Astrocyte (in vitro differentiated cells and primary cell): Measurements from ENCODE around the gene FTCD. TPM values are rescaled to one million over a fixed set of nuclear protein-coding genes. Genes with fewer than 3 reads are reported as not detected.

ENCODE experiments used
- DNase-seq: peaks from one replicate; pipeline ENCODE4 v3.0.0-alpha.2; 2010; ENCODE audit warnings: low read depth
- FAIRE-seq: peaks from 2 replicates; lab custom pipeline; 2011; peaks lifted over from hg19 to GRCh38; lab: Jason Lieb, UNC
- H2AFZ ChIP-seq: 2 replicates; pipeline ENCODE4 v1.6.0; 2012; ENCODE audit warnings: low read depth, low read length, inconsistent platforms
- H3K27ac ChIP-seq: 2 replicates; pipeline ENCODE4 v1.5.1; 2011; ENCODE audit warnings: low read depth, low read length, inconsistent platforms
- H3K27me3 ChIP-seq: 2 replicates; pipeline ENCODE4 v1.6.0; 2011; ENCODE audit warnings: low read length, inconsistent platforms; ENCODE audit not compliant: insufficient read depth
- H3K36me3 ChIP-seq: 2 replicates; pipeline ENCODE4 v1.5.1; 2011; ENCODE audit warnings: low read length, inconsistent platforms; ENCODE audit not compliant: insufficient read depth
- H3K4me1 ChIP-seq: 2 replicates; pipeline ENCODE4 v1.5.1; 2011; ENCODE audit warnings: low read length, inconsistent platforms; ENCODE audit not compliant: insufficient read depth
- H3K4me2 ChIP-seq: 2 replicates; pipeline ENCODE4 v1.6.0; 2012; ENCODE audit warnings: low read length, inconsistent platforms
- H3K4me3 ChIP-seq: 2 replicates; pipeline ENCODE4 v1.5.1; 2011; ENCODE audit warnings: low read depth, mild to moderate bottlenecking, low read length, inconsistent platforms; ENCODE audit not compliant: insufficient read depth
- H3K79me2 ChIP-seq: 2 replicates; pipeline ENCODE4 v1.6.0; 2012; ENCODE audit warnings: mild to moderate bottlenecking, low read length, inconsistent platforms; ENCODE audit not compliant: insufficient read depth
- H3K9ac ChIP-seq: 2 replicates; pipeline ENCODE4 v1.6.0; 2012; ENCODE audit warnings: mild to moderate bottlenecking, low read length, inconsistent platforms
- H3K9me3 ChIP-seq: 2 replicates; pipeline ENCODE4 v1.5.1; 2012; ENCODE audit warnings: low read depth, mild to moderate bottlenecking, low read length, inconsistent platforms; ENCODE audit not compliant: insufficient read depth
- H4K20me1 ChIP-seq: 2 replicates; pipeline ENCODE4 v1.6.0; 2012; ENCODE audit warnings: low read length, inconsistent platforms; ENCODE audit not compliant: insufficient read depth
- H3K27ac Mint-ChIP-seq: one replicate; pipeline ENCODE4 v1.8.0; 2021; ENCODE audit warnings: mild to moderate bottlenecking, mixed read lengths; ENCODE audit not compliant: unreplicated experiment
- H3K27me3 Mint-ChIP-seq: one replicate; pipeline ENCODE4 v1.8.0; 2021; ENCODE audit warnings: low read depth, mixed read lengths; ENCODE audit not compliant: unreplicated experiment
- H3K36me3 Mint-ChIP-seq: one replicate; pipeline ENCODE4 v1.8.0; 2021; ENCODE audit warnings: low read depth, mixed read lengths; ENCODE audit not compliant: unreplicated experiment
- H3K4me1 Mint-ChIP-seq: one replicate; pipeline ENCODE4 v1.8.0; 2021; ENCODE audit warnings: low read depth, mixed read lengths; ENCODE audit not compliant: unreplicated experiment
- H3K4me3 Mint-ChIP-seq: one replicate; pipeline ENCODE4 v1.8.0; 2021; ENCODE audit warnings: mild to moderate bottlenecking, moderate library complexity, mixed read lengths; ENCODE audit not compliant: unreplicated experiment
- H3K9me3 Mint-ChIP-seq: one replicate; pipeline ENCODE4 v1.8.0; 2021; ENCODE audit warnings: mild to moderate bottlenecking, mixed read lengths; ENCODE audit not compliant: unreplicated experiment
- EZH2 ChIP-seq: IDR thresholded peaks from 2 replicates; pipeline ENCODE4 v1.6.1; 2012; ENCODE audit warnings: mild to moderate bottlenecking, low read length, inconsistent platforms; ENCODE audit not compliant: insufficient read depth
- total RNA-seq: library from RNA; stranded (reverse); gene quantifications from 2 replicates; pipeline ENCODE4 v1.2.1, GENCODE V29; 2021
- TF ChIP-seq, protein P1 (sequence below): IDR thresholded peaks from 2 replicates; pipeline ENCODE4 v1.5.1; 2011; ENCODE audit warnings: low read depth, mild to moderate bottlenecking, inconsistent platforms, low read length, moderate library complexity; ENCODE audit not compliant: insufficient read depth

The FTCD gene
- total RNA-seq, 1 donor from 2014 or later, result 1.9 TPM

DNA sequence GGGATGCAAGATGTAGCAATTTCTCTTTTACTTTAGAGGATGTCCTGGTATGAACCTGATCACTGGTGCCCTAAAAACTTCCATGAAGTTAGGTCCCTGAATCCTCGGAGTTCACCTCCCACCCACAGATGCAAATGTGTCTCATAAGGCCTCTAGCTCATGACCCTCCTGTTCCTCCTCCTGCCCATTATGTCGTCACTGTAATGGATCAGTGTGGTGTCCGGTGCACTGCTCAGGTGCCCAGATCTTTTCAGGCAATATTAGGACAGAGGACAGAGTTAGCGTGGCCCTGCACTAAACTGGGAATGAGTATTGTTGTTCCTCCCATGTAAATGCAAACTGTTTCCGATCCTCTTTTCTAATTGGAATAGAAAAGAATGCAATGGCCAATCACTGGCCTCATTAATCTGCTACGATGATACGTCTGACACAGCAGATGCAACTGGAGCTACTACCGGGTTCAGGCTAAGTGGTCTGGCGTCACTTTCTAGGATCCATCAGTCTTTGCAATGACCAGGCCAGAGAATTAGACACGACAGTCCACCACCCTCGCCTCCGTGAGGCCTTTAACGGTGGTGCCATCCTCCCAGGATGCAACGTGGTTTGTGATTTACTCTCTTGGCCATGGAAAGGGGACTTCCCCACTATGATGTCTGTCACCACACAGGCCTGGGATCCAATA is 60.8 kb downstream of the FTCD start:
- Mint-ChIP-seq H3K4me3 (no peak overlapping the region), H3K9me3 (peaks cover 14% of the 10 kb centered on the region)
- H3K9me3 ChIP-seq, result peaks cover 3% of the 10 kb centered on the region

DNA sequence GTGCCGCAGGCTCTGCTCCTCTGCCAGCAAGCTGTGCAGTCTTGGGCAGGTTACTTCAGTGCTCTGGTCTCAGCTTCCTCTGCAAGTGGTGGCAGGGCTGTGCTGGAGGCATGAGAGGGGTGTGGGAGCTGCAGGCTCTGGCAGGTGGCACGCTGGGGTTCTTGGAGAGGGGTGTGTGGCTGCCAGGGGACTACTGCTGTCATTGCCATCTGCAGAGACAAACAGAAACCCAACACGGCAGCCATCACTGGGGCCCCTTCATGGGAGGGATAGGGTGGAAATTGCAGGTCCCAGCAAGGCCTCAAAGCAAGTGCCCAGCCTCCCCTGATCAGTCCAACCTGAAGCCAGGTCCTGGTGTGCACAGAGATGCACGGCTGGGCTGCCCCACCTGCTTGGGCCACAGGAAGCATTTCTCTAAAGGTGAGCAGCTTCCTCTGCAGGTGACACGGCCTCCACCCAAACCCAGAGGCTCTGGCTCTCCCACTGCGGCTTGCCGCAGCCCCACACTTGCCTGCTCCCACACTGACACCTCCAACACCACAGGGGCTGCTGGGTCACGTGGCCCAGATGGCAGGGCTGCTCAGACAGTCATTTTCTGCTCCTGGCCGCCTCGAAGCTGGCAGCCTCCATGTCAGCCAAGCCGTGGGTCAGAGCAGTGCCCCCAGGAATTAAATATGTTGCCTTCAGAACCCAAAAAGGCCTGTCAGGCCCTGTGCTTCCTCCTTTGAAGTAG is 61.5 kb downstream of the FTCD start:
- Histone ChIP-seq H3K9me3 (peaks cover 3% of the 10 kb centered on the region), H3K4me3 (no peak overlapping the region), H3K9ac (no peak overlapping the region), H3K27ac (no peak overlapping the region), H3K4me1 (peaks cover 24% of the 10 kb centered on the region), H2AFZ (no peak overlapping the region), H3K27me3 (no peaks in the 10 kb centered on the region), H3K79me2 (peaks cover 18% of the 10 kb centered on the region), H4K20me1 (peaks cover 2% of the 10 kb centered on the region), H3K4me2 (no peak overlapping the region), H3K36me3 (no peaks in the 10 kb centered on the region)
- H3K9me3 Mint-ChIP-seq, result peaks cover 15% of the 10 kb centered on the region
- no peaks in the 10 kb centered on the region for H3K4me1 Mint-ChIP-seq
- TF ChIP-seq, protein P1, sequence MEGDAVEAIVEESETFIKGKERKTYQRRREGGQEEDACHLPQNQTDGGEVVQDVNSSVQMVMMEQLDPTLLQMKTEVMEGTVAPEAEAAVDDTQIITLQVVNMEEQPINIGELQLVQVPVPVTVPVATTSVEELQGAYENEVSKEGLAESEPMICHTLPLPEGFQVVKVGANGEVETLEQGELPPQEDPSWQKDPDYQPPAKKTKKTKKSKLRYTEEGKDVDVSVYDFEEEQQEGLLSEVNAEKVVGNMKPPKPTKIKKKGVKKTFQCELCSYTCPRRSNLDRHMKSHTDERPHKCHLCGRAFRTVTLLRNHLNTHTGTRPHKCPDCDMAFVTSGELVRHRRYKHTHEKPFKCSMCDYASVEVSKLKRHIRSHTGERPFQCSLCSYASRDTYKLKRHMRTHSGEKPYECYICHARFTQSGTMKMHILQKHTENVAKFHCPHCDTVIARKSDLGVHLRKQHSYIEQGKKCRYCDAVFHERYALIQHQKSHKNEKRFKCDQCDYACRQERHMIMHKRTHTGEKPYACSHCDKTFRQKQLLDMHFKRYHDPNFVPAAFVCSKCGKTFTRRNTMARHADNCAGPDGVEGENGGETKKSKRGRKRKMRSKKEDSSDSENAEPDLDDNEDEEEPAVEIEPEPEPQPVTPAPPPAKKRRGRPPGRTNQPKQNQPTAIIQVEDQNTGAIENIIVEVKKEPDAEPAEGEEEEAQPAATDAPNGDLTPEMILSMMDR, result no peak
- TF ChIP-seq EZH2, result no peak
- no peak overlapping the region for H3K4me3 Mint-ChIP-seq
- H3K27ac Mint-ChIP-seq, result no peak overlapping the region
- DNase-seq, result no peak
- FAIRE-seq, result no peak
- no peaks in the 10 kb centered on the region for H3K36me3 Mint-ChIP-seq
- H3K27me3 Mint-ChIP-seq, result peaks cover 5% of the 10 kb centered on the region

More for the DNA sequence above, 60.8 kb downstream of the FTCD start:
- Mint-ChIP-seq H3K27ac (no peak overlapping the region), H3K27me3 (peaks cover 5% of the 10 kb centered on the region), H3K36me3 (no peaks in the 10 kb centered on the region), H3K4me1 (no peaks in the 10 kb centered on the region)
- Histone ChIP-seq H3K79me2 (peaks cover 25% of the 10 kb centered on the region), H3K4me1 (peaks cover 24% of the 10 kb centered on the region), H3K4me2 (no peak overlapping the region), H3K36me3 (no peaks in the 10 kb centered on the region), H4K20me1 (peaks cover 6% of the 10 kb centered on the region), H3K27ac (no peak overlapping the region), H2AFZ (no peak overlapping the region), H3K27me3 (no peaks in the 10 kb centered on the region), H3K4me3 (no peak overlapping the region), H3K9ac (no peak overlapping the region)
- DNase-seq, result no peak
- TF ChIP-seq, protein P1, result no peak
- no peak for TF ChIP-seq EZH2
- no peak for FAIRE-seq
